ENCODE measurements around the gene LOXHD1.

LOXHD1 gene

DNA sequence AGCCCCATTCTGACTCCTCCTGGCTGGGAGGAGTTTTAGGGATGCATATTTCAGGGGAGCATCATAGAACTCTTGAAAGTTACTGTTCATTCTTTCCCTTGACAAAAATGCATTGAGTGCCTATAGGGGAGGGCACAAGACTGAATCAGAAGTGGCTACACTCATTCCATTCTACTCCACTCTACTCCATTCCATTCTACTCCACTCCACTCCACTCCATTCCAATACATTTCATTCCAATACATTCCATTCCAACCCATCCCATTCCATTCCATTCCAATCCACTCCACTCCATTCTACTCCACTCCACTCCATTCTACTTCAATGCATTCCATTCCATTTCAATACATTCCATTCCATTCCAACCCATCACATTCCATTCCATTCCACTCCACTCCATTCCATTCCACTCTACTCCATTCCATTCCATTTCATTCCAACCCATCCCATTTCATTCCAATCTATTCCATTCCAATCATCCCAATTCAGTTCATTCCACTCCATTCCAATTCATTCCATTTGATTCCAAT is 110.8 kb downstream of the LOXHD1 start:
- DNase-seq (ENCODE audit: low spot score), result no peak

DNA sequence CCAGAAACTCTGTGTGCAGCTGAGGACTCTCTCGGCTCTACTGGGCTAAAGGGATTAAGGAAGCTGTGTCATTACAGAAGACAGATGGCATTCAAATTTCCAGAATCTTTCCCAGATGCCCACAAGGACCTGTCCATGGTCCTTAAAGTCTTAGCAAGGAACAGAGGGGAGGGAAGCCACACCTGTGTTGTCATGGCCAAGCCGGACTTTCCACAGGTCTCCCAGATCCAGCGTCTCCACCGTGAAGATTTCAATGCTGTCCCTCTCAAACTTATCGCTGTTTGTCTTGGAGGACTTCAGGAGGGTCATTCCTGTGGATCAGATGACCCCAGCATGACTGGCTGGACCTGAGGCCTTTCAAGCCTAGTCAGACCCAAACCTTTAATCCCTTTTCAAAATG is 114.5 kb downstream of the LOXHD1 start:
- DNase-seq (ENCODE audit: low spot score), result no peak

- no peak for DNase-seq (ENCODE audit: low spot score)
Observed at GRCh38 chr18:46541626-46542189, 115.3 kb downstream of the LOXHD1 start.

DNA sequence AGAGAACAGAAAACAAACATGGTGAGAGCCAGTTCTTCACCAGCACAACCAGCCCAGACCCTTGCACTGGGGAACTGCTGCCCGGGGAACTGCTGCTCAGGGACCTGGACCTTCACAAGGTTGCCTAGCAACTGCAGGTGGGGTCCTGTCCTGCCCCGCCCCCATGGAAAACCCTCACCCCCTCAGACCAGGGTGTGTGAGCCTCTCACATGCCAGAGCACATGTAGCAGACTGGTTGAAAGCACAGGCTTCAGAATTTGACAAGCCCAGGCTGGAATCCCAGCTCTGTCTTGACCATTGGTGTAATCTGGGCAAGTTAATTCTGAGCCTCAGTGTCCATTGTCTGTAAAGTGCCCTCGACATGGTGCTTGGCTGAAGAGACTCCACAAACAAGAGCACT is 118.6 kb downstream of the LOXHD1 start:
- no peak for DNase-seq (ENCODE audit: low spot score)

GRCh38 chr18:46536215-46536874 is 120.7 kb downstream of the LOXHD1 start:
- no peak for DNase-seq (ENCODE audit: low spot score)

GRCh38 chr18:46531482-46531881 is 125.5 kb downstream of the LOXHD1 start:
- no peak for DNase-seq (ENCODE audit: low spot score)

GRCh38 chr18:46528037-46528436 is 129.0 kb downstream of the LOXHD1 start:
- DNase-seq (ENCODE audit: low spot score), result no peak

DNA sequence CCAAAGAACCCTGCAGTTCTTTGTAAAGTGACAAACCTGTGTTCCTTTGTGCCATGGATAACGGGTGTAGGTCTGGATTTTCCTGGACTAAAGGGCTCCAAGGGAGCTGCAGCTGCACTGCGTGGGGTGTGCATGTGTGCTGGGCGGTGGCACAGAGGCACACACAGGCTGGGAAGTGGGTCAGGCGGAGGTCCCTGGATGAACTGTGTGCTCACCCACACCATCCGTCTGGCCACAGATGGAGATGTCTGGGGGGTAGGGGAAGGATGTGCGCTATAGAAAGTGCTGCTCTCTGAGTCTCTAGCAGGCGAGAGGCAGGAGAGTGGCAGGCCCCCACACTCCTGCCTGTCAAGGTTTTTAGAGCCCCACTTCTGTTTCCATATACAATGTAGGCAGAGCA is 137.2 kb downstream of the LOXHD1 start:
- no peak for DNase-seq (ENCODE audit: low spot score)

- no peak for DNase-seq (ENCODE audit: low spot score)
Observed at GRCh38 chr18:46518438-46518837, 138.6 kb downstream of the LOXHD1 start.

DNA sequence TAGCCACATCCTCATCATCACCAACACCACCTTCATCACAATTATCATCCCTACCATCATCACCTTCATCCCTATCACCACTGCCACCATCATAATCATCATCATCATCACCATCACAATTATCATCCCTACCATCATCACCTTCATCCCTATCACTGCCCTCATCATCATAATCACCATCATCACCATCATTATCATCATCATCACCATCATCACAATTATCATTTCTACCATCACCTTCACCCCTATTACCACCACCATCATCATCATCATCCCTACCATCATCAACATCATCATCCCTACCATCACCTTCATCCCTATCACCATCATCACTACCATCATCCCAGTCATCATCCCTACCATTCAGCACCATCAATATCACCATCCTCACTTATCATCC is 140.5 kb downstream of the LOXHD1 start:
- DNase-seq (ENCODE audit: low spot score), result no peak

DNA sequence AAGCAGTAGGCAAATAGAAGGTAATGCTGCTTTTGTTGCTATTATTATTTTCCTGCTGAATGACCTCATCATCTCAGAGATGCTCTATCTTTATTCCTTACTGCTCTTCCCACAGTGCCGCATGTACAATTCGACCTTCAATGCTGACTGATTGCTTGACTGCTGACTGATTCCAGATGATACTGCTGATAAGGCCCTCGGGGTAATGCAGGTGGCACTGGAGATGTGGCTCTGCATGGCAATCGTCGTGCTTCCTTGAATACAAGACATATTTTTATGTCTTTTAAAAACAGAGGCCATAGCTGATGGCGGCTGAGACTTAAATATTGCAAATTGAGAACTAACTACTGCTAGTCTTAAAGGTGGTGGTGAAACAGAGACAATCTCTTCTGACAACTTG is 146.6 kb downstream of the LOXHD1 start:
- no peak for DNase-seq (ENCODE audit: low spot score)

DNA sequence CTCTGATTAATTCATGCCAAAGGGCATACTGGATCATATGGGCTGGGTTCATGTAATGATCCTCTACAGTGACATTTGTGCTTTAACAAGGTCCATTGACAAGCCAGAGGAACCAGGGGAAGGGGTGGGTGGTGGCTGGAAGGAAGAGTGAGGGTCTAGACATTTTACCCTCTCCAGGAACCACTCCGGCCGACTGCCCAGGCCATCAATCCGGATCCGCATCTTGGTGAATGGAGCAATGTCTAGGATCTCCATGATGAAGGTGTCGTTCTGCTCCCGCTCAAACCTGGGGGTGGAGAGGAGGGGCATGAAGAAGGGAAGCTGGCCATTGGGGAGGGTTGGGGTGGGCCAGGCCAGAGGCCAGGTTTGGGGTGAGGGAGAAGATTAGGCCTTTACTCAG is 147.5 kb downstream of the LOXHD1 start:
- DNase-seq (ENCODE audit: low spot score), result no peak

GRCh38 chr18:46506974-46507586 is 149.9 kb downstream of the LOXHD1 start:
- no peak for DNase-seq (ENCODE audit: low spot score)

DNA sequence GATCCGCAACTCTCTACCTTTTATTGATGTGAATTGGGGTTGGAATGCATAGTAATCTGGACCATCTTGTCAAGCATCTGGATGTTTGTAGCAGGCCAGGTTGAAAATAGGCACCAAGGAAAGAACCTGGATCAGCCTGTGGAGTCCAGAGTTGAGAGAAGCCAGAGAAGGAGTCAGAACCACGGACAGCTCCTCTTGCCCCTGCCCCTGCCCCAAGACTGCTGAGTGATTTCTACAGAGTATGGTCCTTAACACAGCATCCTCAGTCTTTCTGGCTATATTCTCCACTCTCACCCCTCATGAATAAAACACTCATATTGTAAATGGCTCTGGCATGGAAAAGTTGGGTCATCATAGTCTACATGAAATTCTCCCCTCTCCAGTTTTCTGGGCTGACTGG is 154.6 kb downstream of the LOXHD1 start:
- DNase-seq (ENCODE audit: low spot score), result no peak

- no peak for DNase-seq (ENCODE audit: low spot score)
Observed at GRCh38 chr18:46497129-46497528, 159.9 kb downstream of the LOXHD1 start.

DNA sequence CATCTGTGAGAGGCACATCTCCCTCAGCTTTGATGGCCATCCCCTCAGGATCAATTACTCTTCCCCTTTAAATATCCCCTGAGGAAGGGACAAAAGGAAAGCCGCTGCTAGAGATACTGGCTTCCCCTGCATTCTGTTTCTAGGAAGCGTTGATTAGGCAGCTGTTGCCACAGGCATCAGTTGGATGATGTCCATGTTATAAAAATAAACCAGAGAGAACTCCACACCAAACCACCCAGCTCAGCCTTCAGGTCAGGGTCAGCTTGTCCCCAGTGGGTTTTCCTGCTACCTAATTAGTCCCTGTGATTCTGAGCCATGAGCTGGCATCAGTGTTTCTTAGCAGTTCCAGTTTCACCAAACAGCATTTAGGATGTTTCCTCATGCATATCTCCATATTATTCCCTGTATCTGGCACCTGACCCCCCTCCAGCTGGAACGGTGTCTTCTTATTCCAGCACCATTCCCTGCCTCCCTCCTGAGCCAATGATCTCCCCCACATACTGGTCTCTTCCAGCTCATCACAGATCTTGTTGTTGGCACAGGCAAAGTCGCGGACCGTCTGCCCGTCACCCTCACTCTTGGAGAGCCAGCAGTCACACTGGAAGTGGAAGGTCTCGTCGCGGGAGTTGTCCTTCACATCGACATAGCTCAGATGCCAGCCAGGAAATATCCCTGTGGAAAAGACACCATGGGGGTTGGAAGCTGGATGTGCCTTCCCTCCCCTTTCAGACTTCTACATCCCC is 168.4 kb downstream of the LOXHD1 start:
- DNase-seq (ENCODE audit: low spot score), result no peak

DNA sequence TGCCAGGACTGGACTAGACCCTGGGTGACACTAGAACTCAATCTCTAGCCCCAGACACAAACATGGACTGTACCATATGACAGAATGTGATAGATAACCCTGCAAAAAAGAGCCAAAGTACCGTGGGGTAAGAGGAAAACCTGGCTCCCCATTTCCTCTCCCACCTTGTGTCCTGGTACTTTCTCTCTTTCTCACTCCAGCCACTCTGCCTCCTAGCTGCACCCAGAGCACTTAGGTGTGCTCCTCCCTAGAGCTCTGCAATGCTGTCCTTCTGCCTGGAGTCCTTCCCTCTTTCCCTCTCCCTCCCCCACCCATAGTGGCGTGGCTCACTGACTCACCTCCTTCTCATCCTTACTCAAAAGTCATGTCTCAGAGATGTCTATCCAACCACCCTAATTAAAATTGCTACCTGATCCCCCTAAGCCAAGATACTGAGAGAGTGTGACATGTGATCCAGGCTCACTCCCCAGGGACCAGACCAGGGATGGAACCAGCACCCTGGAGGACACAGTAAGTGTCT is 171.3 kb downstream of the LOXHD1 start:
- no peak for DNase-seq (ENCODE audit: low spot score)

GRCh38 chr18:46484971-46485370 is 172.0 kb downstream of the LOXHD1 start:
- DNase-seq (ENCODE audit: low spot score), result no peak

- no peak for DNase-seq (ENCODE audit: low spot score)
Observed at GRCh38 chr18:46482831-46483230, 174.2 kb downstream of the LOXHD1 start.

DNA sequence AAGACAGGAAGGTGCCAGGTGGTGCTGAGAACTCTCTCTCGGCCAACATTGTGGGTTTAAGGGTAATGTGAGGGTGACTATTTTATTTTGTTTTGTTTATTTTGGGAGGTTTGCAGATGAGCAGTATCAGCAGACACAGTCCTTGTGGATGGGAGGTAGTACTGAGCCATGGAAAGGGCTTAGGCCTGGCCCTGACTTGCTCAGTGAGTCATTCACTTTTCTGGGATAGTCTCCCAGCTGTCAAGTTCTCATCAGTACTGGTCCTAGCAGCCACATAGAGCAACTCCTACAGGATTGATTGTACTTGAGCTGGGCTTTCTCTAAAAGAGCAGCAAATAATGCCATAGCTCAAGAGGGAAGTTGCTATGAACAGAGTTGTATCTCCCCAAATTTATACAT is 175.2 kb downstream of the LOXHD1 start:
- DNase-seq (ENCODE audit: low spot score), result no peak

- peak; percentile 58 for DNase-seq (ENCODE audit: low spot score)
Observed at GRCh38 chr18:46481048-46481846, 175.8 kb downstream of the LOXHD1 start.

- DNase-seq (ENCODE audit: low spot score), result no peak
Observed at GRCh38 chr18:46480226-46480625, 176.8 kb downstream of the LOXHD1 start.

All from AG20443 (cell line).